Smooth muscle cell (in vitro differentiated cells): ENCODE measurements around the gene RBM20. TPM values are rescaled to one million over a fixed set of nuclear protein-coding genes. Genes with fewer than 3 reads are reported as not detected.

Experiments used
- DNase-seq: peaks from one replicate; lab custom pipeline; 2025; ENCODE audit not compliant: unreplicated experiment; lab: John Stamatoyannopoulos, UW
- H2AFZ ChIP-seq: fragments of 200-600 bp; sonication (generic); 2 replicates; pipeline ENCODE4 v1.6.0; 2016; ENCODE audit warnings: antibody characterized with exemption, low read depth, mild to moderate bottlenecking
- H3F3A ChIP-seq: fragments of 200-600 bp; sonication (generic); 2 replicates; pipeline ENCODE4 v1.6.0; 2017; ENCODE audit warnings: antibody characterized with exemption, low read depth
- H3K27ac ChIP-seq: fragments of 200-600 bp; sonication (generic); 2 replicates; pipeline ENCODE4 v1.5.1; 2016; ENCODE audit warnings: low read depth, mild to moderate bottlenecking
- H3K27me3 ChIP-seq: fragments of 200-600 bp; sonication (generic); 2 replicates; pipeline ENCODE4 v1.6.1; 2016; ENCODE audit warnings: low read depth, mild to moderate bottlenecking
- H3K36me3 ChIP-seq: fragments of 200-600 bp; sonication (generic); 2 replicates; pipeline ENCODE4 v1.5.1; 2016; ENCODE audit warnings: low read depth
- H3K4me1 ChIP-seq: fragments of 200-600 bp; sonication (generic); 2 replicates; pipeline ENCODE4 v1.5.1; 2016; ENCODE audit warnings: low read depth
- H3K4me2 ChIP-seq: fragments of 200-600 bp; sonication (generic); 2 replicates; pipeline ENCODE4 v1.6.0; 2016; ENCODE audit warnings: mild to moderate bottlenecking
- H3K4me3 ChIP-seq: fragments of 200-600 bp; sonication (generic); 2 replicates; pipeline ENCODE4 v1.5.1; 2016; ENCODE audit warnings: mild to moderate bottlenecking
- H3K79me2 ChIP-seq: fragments of 200-600 bp; sonication (generic); 2 replicates; pipeline ENCODE4 v1.6.0; 2016; ENCODE audit warnings: low read depth, mild to moderate bottlenecking
- H3K9ac ChIP-seq: fragments of 200-600 bp; sonication (generic); 2 replicates; pipeline ENCODE4 v1.6.0; 2016; ENCODE audit warnings: low read depth
- H3K9me3 ChIP-seq: fragments of 200-600 bp; sonication (generic); replicated peaks from 2 replicates; pipeline ENCODE4 v1.5.1; 2016; ENCODE audit warnings: low read depth
- H4K20me1 ChIP-seq: fragments of 200-600 bp; sonication (generic); 2 replicates; pipeline ENCODE4 v1.6.0; 2016; ENCODE audit warnings: low read depth
- CTCF ChIP-seq: fragments of 200-600 bp; sonication (generic); IDR thresholded peaks from 2 replicates; pipeline ENCODE4 v1.5.1; 2017; ENCODE audit warnings: borderline replicate concordance, mild to moderate bottlenecking, antibody characterized with exemption; ENCODE audit not compliant: insufficient read depth, poor library complexity, severe bottlenecking
- WGBS: methylation state at CpG from one replicate; pipeline ENCODE4 v1.1.7; 2016; ENCODE audit warnings: low lambda C conversion rate; 5-methylcytosine and 5-hydroxymethylcytosine counted together
- polyA plus RNA-seq: library from polyadenylated mRNA; unstranded; fragments of >200 nt; fragmentation: Nextera tagmentation; extraction: Ambion mirVana; gene quantifications from 2 replicates; pipeline ENCODE4 v1.2.1, GENCODE V29; 2016
- small RNA-seq: library from RNA; depleted of rRNA; stranded (forward); fragments of <200 nt; gene quantifications from one replicate; pipeline ENCODE3, GENCODE V24; 2014
- total RNA-seq: library from RNA; depleted of rRNA; stranded (reverse); fragments of >200 nt; gene quantifications from 2 replicates; pipeline ENCODE4 v1.2.3, GENCODE V29; 2014

RBM20 gene
- total and polyA plus RNA-seq, 2 experiments from 2014 or later = 0.09 TPM

DNA sequence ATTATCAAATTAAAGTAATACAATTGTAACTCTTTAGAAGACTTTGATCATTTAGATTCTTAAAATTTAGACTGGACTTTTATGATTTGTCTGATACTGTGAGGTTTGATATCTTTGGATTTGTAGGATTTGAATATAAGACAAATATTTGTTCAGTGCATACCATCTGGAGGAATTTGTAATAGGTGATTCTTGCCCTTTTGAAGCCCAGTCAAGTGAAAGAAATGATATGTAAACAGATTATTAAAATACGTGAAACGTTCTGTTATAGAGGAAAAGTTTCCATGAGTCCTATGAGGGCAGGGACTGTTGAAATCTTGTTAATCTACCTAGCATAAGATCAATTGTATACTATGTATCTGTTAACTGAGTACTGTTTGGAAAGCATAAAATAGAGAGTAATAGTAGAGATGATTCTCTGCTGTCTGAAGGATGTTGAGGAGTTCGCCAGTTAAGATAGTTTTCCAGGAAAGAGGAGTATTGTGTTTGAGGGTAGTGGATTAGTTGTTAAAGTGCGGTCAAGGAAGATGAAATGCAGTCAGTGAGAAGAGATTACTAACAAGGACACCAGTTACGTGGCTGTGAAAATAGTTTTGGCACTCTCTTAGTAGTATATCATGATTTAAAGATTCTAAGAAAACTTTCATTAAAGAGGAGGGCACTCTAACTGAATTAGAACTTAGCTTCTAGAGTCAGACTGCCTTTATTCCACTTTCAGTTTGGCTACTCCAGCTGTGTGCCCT lies 242.0 kb downstream of the RBM20 start:
- Histone ChIP-seq H4K20me1 (peaks cover 12% of the 10 kb centered on the region), H3K4me3 (no peak overlapping the region), H3K27me3 (no peaks in the 10 kb centered on the region), H3F3A (no peaks in the 10 kb centered on the region), H3K27ac (no peak overlapping the region), H3K9ac (no peak overlapping the region), H3K4me1 (no peaks in the 10 kb centered on the region), H3K4me2 (no peak overlapping the region), H3K9me3 (no peaks in the 10 kb centered on the region), H3K36me3 (peaks cover 21% of the 10 kb centered on the region), H3K79me2 (no peaks in the 10 kb centered on the region), H2AFZ (no peak overlapping the region)
- 73% methylated on average over 5 of the region's 5 CpGs for WGBS
- no peak for TF ChIP-seq CTCF
- DNase-seq = no peak

- H3K4me3 ChIP-seq = no peak overlapping the region
- 100% methylated on average over 1 of the region's 1 CpG for WGBS
- H2AFZ ChIP-seq = no peak overlapping the region
- H3K9ac ChIP-seq = no peak overlapping the region
- H3K36me3 ChIP-seq = peaks cover 21% of the 10 kb centered on the region
- H3K27ac ChIP-seq = no peak overlapping the region
- DNase-seq = no peak
- no peak for TF ChIP-seq CTCF
- H3K4me2 ChIP-seq = no peak overlapping the region
- no peaks in the 10 kb centered on the region for H3K79me2 ChIP-seq
- H3K27me3 ChIP-seq = no peaks in the 10 kb centered on the region
- H4K20me1 ChIP-seq = peaks cover 7% of the 10 kb centered on the region
- no peaks in the 10 kb centered on the region for H3F3A ChIP-seq
- no peaks in the 10 kb centered on the region for H3K4me1 ChIP-seq
- H3K9me3 ChIP-seq = no peaks in the 10 kb centered on the region
These were observed 243.4 kb downstream of the RBM20 start for GRCh38 chr10:110887560-110887959.

Small RNA genes lying within 50 kb of the gene (small RNA-seq; reads per million reads assigned to genes)
- not detected for gene RF00019
- not detected for gene RN7SKP288
- not detected for gene RNA5SP327

Other genes with a start within 250 kb of the RBM20 start
- gene DUSP5, start 146.4 kb upstream of the RBM20 start, total RNA-seq = 22.7 and 23.6 TPM in 2 replicates
- gene DUSP5, start 146.4 kb upstream of the RBM20 start, polyA plus RNA-seq = 13.6 and 22.6 TPM in 2 replicates
- gene SMC3, start 76.6 kb upstream of the RBM20 start, total RNA-seq = 24.4 and 26.0 TPM in 2 replicates
- 31.0 and 32.6 TPM in 2 replicates for gene SMC3, start 76.6 kb upstream of the RBM20 start, polyA plus RNA-seq
- gene PDCD4, start 227.6 kb downstream of the RBM20 start, total RNA-seq = 67.0 and 73.5 TPM in 2 replicates
- gene PDCD4, start 227.6 kb downstream of the RBM20 start, polyA plus RNA-seq = 124 and 141 TPM in 2 replicates